Endothelial cell (in vitro differentiated cells): Measurements from ENCODE around the gene GATC. TPM values are rescaled to one million over a fixed set of nuclear protein-coding genes. Genes with fewer than 3 reads are reported as not detected.

Source experiments
- DNase-seq: peaks from one replicate; pipeline ENCODE4 v3.0.0; 2021; ENCODE audit warnings: low spot score
- H3K27ac Mint-ChIP-seq: one replicate; pipeline ENCODE4 v1.8.0; 2021; ENCODE audit warnings: mixed read lengths, inconsistent platforms; ENCODE audit not compliant: unreplicated experiment
- H3K27me3 Mint-ChIP-seq: one replicate; pipeline ENCODE4 v1.8.0; 2021; ENCODE audit warnings: mild to moderate bottlenecking, moderate library complexity, mixed read lengths, inconsistent platforms; ENCODE audit not compliant: unreplicated experiment
- H3K36me3 Mint-ChIP-seq: one replicate; pipeline ENCODE4 v1.8.0; 2021; ENCODE audit warnings: mild to moderate bottlenecking, low read depth, mixed read lengths, inconsistent platforms; ENCODE audit not compliant: unreplicated experiment
- H3K4me1 Mint-ChIP-seq: one replicate; pipeline ENCODE4 v1.8.0; 2021; ENCODE audit warnings: mild to moderate bottlenecking, mixed read lengths, inconsistent platforms; ENCODE audit not compliant: unreplicated experiment
- H3K4me3 Mint-ChIP-seq: one replicate; pipeline ENCODE4 v1.8.0; 2021; ENCODE audit warnings: mild to moderate bottlenecking, mixed read lengths, inconsistent platforms; ENCODE audit not compliant: unreplicated experiment
- H3K9me3 Mint-ChIP-seq: one replicate; pipeline ENCODE4 v1.8.0; 2021; ENCODE audit warnings: mixed read lengths, inconsistent platforms; ENCODE audit not compliant: unreplicated experiment
- total RNA-seq: library from RNA; stranded (reverse); fragmentation: NEBNext Ultra II Directional; extraction: Animal tissue kit (Norgen Biotek cat#: 25700); gene quantifications from one replicate; pipeline ENCODE4 v1.2.1, GENCODE V29; 2021; ENCODE audit not compliant: unreplicated experiment
- TF ChIP-seq, protein P1 (sequence below): fragments of 200-600 bp; sonication (generic); IDR thresholded peaks from one replicate; pipeline ENCODE4 v1.5.0; 2021; ENCODE audit warnings: antibody characterized with exemption; ENCODE audit not compliant: unreplicated experiment

Gene GATC
- total RNA-seq, 1 donor from 2014 or later: 25.5 TPM

DNA sequence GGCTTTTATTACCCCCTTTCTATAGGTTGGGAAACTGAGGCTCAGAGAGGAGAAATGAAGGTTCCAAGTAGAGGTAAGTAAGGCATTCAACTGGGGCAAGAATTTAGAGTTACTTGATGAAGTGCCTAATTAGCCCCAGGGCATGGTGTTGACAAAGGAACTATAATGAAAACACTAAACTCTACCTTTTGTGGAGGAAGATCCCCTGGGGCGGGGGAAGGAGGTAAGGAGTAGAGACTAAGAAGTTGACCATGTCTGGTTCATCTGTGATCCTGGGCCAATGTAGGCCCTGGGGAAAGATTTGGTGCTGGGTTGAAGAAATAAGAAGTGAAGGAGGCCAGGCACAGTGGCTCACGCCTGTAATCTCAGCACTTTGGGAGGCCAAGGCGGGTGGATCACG is 24.5 kb upstream of the GATC start:
- H3K27ac Mint-ChIP-seq: no peak overlapping the region

GRCh38 chr12:120422892-120423456 is 23.3 kb upstream of the GATC start:
- TF ChIP-seq, protein P1, sequence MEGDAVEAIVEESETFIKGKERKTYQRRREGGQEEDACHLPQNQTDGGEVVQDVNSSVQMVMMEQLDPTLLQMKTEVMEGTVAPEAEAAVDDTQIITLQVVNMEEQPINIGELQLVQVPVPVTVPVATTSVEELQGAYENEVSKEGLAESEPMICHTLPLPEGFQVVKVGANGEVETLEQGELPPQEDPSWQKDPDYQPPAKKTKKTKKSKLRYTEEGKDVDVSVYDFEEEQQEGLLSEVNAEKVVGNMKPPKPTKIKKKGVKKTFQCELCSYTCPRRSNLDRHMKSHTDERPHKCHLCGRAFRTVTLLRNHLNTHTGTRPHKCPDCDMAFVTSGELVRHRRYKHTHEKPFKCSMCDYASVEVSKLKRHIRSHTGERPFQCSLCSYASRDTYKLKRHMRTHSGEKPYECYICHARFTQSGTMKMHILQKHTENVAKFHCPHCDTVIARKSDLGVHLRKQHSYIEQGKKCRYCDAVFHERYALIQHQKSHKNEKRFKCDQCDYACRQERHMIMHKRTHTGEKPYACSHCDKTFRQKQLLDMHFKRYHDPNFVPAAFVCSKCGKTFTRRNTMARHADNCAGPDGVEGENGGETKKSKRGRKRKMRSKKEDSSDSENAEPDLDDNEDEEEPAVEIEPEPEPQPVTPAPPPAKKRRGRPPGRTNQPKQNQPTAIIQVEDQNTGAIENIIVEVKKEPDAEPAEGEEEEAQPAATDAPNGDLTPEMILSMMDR: no peak
- Mint-ChIP-seq H3K4me3 (no peak overlapping the region), H3K36me3 (no peaks in the 10 kb centered on the region), H3K27me3 (peaks cover 2% of the 10 kb centered on the region), H3K4me1 (no peaks in the 10 kb centered on the region), H3K27ac (no peak overlapping the region), H3K9me3 (no peaks in the 10 kb centered on the region)
- DNase-seq: no peak

More for the DNA sequence above, 24.5 kb upstream of the GATC start:
- Mint-ChIP-seq H3K9me3 (no peaks in the 10 kb centered on the region), H3K4me1 (no peaks in the 10 kb centered on the region), H3K27me3 (peaks cover under 1% of the 10 kb centered on the region), H3K4me3 (no peak overlapping the region), H3K36me3 (no peaks in the 10 kb centered on the region)
- TF ChIP-seq, protein P1: no peak
- no peak for DNase-seq

GRCh38 chr12:120425797-120426196 is 20.4 kb upstream of the GATC start:
- Mint-ChIP-seq H3K27ac (no peak overlapping the region), H3K36me3 (no peaks in the 10 kb centered on the region), H3K9me3 (no peaks in the 10 kb centered on the region), H3K4me1 (no peaks in the 10 kb centered on the region), H3K27me3 (peaks cover 2% of the 10 kb centered on the region), H3K4me3 (no peak overlapping the region)
- DNase-seq: no peak
- TF ChIP-seq, protein P1: no peak

DNA sequence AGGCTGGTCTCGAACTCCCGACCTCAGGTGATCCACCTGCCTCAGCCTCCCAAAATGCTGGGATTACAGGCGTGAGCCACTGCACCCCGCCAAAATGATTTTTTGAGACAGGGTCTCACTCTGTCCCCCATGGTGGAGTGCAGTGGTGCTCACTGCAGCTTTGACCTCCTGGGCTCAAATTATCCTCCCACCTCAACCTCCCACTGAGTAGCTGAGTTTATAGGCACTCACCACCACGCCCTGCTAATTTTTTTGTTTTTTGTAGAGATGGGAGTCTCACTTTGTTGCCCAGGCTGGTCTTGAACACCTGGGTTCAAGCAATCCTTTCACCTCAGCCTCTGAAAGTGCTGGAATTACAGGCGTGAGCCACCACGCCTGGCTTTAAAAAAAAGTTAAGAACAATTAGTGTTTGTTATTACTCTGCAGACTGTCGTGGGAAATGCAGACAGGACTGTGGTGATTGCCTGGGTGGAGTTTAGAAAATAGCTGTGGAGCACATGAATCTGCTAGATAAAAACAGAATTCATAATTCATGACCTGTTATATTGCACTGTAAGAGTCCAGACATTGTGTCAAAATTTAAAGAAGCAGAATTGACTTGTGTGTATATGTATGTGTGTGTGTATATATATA is 17.5 kb upstream of the GATC start:
- H3K36me3 Mint-ChIP-seq: no peaks in the 10 kb centered on the region
- H3K9me3 Mint-ChIP-seq: no peaks in the 10 kb centered on the region
- DNase-seq: no peak
- H3K27me3 Mint-ChIP-seq: peaks cover 2% of the 10 kb centered on the region
- no peak overlapping the region for H3K4me3 Mint-ChIP-seq
- TF ChIP-seq, protein P1: no peak
- H3K4me1 Mint-ChIP-seq: no peaks in the 10 kb centered on the region
- H3K27ac Mint-ChIP-seq: no peak overlapping the region

DNA sequence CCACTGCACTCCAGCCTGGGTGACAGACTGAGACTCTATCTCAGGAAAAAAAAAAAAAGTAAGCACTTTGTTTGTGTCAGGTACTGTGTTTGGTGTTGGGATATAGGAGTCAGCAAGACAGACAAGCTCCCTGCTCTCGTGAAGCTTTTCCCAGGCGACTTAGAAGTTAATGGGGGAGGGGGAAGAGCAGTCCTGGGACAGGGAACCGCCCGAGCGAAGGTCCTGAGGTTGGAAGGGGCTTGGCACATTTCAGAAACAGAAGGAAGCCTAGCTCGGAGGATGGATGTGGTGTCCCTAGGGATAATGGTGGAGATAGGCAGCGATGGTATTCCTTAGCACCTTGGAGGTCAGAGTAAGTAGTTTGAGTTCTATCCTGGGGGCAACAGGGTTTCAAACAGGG is 16.9 kb upstream of the GATC start:
- Mint-ChIP-seq H3K27ac (no peak overlapping the region), H3K27me3 (peaks cover 2% of the 10 kb centered on the region), H3K4me1 (no peaks in the 10 kb centered on the region), H3K9me3 (no peaks in the 10 kb centered on the region), H3K4me3 (no peak overlapping the region), H3K36me3 (no peaks in the 10 kb centered on the region)
- TF ChIP-seq, protein P1: no peak
- no peak for DNase-seq
